GM12801 (cell line): Measurements from ENCODE around the gene BTRC.

Experiments
- TF ChIP-seq, protein P1 (sequence below): IDR thresholded peaks from one replicate; pipeline ENCODE4 v1.5.1; 2011; ENCODE audit warnings: control low read depth; ENCODE audit not compliant: insufficient read length; ENCODE audit errors: extremely low read depth

Gene BTRC

DNA sequence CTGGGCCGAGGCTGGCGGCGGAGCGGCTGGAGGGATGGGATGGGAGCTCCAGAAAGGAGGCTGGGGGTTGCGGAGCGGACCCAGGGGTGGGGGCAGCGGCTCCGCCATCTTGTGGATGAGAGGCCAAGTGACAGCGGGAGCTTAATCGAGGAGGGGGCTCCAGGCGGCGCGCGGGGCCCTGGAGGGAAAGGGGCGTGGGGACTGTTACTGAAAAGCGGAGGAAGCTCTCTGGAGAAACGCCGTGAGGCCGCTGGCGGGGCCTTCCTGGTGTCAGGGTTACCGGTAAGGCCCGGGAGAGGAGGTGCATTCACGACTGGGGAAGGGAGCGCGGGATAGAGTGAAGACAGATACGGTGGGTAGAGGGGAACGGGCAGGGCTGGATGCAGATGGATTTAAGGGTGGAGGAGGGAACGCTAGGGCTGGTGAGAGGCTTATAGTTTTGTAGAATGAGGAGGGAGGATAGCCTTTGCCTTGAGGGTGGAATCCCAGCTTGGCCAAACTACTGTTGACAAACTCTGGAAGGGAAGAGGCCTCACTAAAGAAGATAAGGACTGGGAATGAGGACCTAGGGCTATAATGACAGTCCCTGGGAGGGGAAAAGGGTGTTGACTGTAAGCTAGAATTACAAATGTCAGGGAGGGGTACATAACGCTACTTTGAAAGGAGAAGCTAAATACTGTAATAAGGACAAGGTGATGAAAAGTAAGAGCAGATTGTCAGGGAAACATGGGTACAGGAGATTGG, 535 bp downstream of the BTRC start:
- TF ChIP-seq, protein P1, sequence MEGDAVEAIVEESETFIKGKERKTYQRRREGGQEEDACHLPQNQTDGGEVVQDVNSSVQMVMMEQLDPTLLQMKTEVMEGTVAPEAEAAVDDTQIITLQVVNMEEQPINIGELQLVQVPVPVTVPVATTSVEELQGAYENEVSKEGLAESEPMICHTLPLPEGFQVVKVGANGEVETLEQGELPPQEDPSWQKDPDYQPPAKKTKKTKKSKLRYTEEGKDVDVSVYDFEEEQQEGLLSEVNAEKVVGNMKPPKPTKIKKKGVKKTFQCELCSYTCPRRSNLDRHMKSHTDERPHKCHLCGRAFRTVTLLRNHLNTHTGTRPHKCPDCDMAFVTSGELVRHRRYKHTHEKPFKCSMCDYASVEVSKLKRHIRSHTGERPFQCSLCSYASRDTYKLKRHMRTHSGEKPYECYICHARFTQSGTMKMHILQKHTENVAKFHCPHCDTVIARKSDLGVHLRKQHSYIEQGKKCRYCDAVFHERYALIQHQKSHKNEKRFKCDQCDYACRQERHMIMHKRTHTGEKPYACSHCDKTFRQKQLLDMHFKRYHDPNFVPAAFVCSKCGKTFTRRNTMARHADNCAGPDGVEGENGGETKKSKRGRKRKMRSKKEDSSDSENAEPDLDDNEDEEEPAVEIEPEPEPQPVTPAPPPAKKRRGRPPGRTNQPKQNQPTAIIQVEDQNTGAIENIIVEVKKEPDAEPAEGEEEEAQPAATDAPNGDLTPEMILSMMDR: no peak

DNA sequence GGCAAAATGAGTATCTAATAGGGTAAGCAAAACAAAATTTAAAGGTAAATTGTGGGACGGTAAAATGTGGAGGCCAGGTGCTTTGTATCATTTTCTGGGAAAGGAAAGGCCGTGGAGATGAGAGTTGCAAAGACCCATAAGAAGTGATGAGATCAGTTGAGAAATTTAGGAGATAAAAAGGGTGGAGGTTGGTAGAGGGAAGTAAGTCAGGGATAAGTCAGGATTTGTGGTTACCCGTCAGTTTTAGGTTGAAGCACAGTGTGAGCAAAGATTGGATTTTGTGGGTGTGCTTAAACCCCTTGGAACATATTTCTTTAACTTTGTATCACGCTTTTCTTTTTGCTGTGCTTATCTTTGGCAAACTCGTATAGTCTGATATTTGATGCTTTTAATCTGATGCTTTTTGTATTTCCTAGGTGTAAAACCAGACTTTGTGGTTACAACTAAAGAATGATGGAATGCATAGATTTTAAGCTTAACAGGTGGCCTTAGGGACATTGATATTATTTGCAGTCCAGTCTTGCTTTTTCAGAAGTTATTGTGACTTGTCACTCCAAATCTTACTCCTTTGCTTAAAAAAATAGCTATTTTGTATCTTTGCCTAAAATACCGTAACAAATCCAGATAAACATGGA, 1.2 kb downstream of the BTRC start:
- TF ChIP-seq, protein P1: no peak

DNA sequence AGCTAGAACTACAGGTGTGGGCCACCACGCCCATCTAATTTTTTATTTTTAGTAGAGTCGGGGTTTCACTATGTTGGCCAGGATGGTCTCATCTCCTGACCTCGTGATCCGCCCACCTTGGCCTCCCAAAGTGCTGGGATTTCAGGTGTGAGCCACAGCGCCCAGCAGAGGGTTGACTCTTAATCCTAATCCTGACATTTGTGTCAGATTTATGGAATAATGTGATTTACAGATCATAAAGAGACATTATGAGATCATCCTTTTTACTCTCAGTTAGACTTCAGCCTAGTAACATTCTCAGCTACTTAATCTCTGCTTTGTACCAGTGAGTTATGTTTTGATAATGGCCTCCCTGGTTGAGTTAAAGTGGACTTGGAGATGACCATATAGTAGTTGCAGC, 2.2 kb downstream of the BTRC start:
- TF ChIP-seq, protein P1: no peak

DNA sequence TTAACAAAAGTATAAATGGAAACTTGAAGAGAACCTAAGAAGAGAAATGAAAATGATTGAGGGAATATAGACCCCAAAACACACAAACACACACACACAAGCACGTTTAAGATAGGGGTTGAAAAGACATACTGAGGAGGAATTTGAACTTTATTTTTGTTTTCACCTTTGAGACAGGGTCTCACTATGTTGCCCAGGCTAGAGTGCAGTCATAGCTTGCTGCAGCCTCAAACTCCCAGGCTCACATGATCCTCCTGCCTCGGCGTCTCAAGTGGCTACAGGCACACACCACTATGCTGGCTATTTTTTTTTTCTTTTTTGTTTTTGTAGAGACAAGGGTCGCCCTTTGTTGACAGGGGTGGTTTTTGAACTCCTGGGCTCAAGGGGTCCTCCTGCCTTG, 4.0 kb downstream of the BTRC start:
- TF ChIP-seq, protein P1: no peak

DNA sequence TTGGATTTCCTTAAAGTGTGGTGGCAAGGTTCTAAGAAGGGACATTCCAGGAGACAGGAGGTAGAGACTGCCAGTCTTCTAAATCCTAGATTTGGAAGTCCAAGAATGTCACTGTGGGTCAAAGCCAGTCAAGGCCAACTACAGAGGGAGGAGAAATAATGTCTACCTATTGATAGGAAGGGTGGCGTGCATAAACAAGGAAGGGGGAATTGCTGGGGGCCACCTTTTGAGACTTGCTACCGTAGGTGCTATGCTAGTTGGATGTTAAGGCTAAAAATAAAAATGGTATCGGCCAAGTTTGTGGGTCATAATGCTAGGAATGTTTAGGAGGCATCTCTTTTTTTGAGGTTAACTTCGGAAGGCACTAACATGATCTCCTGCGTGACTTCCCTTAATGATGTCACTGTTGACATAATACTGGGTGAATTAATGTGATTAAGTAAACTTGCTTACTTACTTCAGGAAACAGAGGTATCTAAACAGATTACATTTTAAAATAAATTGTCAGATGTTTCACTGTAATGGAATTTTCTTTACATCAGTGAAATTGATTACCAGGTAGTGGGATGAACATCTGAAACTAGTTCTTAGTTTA, 4.8 kb downstream of the BTRC start:
- TF ChIP-seq, protein P1: no peak

DNA sequence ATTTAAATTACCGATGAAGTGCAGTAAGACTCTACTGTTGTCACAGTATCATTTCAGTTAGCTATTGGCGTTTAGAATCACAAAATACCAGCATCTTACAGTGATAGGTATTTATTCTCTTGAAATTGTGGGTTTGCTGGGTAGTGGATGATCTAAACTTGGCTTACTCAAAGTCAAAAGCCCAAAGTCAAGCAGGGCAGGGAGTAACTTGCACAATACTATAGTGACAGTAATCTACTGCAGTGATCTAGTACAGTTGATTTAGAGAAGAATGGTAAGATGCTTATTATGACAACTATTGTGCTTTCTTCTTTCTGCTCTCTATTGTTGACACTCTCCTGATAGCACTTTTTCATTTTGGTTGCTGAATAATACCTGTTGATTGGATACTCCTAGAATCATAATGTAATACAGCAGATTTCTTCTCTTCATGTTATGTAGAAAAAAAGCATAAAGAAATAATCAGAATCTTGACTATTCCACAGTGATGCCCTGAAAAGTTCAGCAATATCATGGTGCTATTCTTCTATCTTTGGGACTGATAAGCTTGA, 10.0 kb downstream of the BTRC start:
- TF ChIP-seq, protein P1: no peak

DNA sequence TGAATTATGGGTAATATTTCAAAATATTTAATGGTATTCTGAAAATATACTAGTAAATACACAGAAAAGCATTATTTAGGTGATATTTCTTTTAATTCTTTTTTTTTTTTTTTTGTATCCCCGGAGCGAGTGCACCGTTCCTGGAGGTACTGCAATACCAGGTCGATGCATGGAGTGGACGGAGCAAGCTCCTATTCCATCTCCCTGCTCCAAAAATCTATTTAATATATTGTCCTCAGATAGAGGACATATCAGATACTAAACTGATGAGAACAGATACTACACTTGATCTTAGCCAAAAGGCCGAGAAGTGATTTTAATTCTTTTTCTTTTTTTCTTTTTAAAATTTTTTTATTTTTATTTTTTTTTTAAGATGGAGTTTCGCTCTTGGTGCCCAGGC, 10.8 kb downstream of the BTRC start:
- TF ChIP-seq, protein P1: no peak
